Natural killer cell (primary cell): ENCODE results near the gene GPHN. TPM values are rescaled to one million over a fixed set of nuclear protein-coding genes. Genes with fewer than 3 reads are reported as not detected.

ENCODE experiments used
- ATAC-seq, 3 donors: fragments of 150-1000 bp in 2 of 3; fragments of 200-7000 bp in 1 of 3; cut with Tn5 transposase; 1 replicate in 1 of 3; 2 replicates in 2 of 3; pipeline ENCODE4 v1.10.0; 2021; ENCODE audit warnings: mild to moderate bottlenecking in 2 of 3, moderate library complexity in 2 of 3
- DNase-seq, 2 donors: peaks; one replicate each; pipeline versions ENCODE4 v3.0.0 to v3.0.0-alpha.2; 2013 to 2021; ENCODE audit warnings: mixed read lengths in 1 of 2
- H3K27ac ChIP-seq: one replicate; pipeline ENCODE4 v1.5.1; 2013; ENCODE audit warnings: mild to moderate bottlenecking, low read length
- H3K27me3 ChIP-seq: one replicate; pipeline ENCODE4 v1.6.1; 2013; ENCODE audit warnings: low read length; ENCODE audit not compliant: control insufficient read depth, insufficient read depth
- H3K36me3 ChIP-seq: one replicate; pipeline ENCODE4 v1.6.1; 2013; ENCODE audit warnings: low read length; ENCODE audit not compliant: control insufficient read depth, insufficient read depth
- H3K4me1 ChIP-seq: one replicate; pipeline ENCODE4 v1.6.1; 2013; ENCODE audit warnings: low read length; ENCODE audit not compliant: control insufficient read depth, insufficient read depth
- H3K4me3 ChIP-seq: one replicate; pipeline ENCODE4 v1.5.1; 2013; ENCODE audit warnings: low read length
- H3K9me3 ChIP-seq: one replicate; pipeline ENCODE4 v1.6.1; 2013; ENCODE audit warnings: low read length; ENCODE audit not compliant: control insufficient read depth, insufficient read depth
- H3K27ac Mint-ChIP-seq, 2 donors: one replicate each; pipeline ENCODE4 v1.8.0; 2022; ENCODE audit warnings: mild to moderate bottlenecking in 2 of 2, mixed read lengths in 2 of 2, moderate library complexity in 1 of 2
- H3K27me3 Mint-ChIP-seq, 2 donors: one replicate each; pipeline ENCODE4 v1.8.0; 2022; ENCODE audit warnings: low read depth in 2 of 2, mixed read lengths in 2 of 2
- H3K36me3 Mint-ChIP-seq: one replicate; pipeline ENCODE4 v1.8.0; 2022; ENCODE audit warnings: mixed read lengths
- H3K4me1 Mint-ChIP-seq, 2 donors: one replicate each; pipeline ENCODE4 v1.8.0; 2022; ENCODE audit warnings: mixed read lengths in 2 of 2
- H3K4me3 Mint-ChIP-seq: one replicate; pipeline ENCODE4 v1.8.0; 2022; ENCODE audit warnings: mild to moderate bottlenecking, moderate library complexity, mixed read lengths
- H3K9me3 Mint-ChIP-seq, 2 donors: one replicate each; pipeline ENCODE4 v1.8.0; 2022; ENCODE audit warnings: mixed read lengths in 2 of 2
- CTCF ChIP-seq: fragments of 200-600 bp; IDR thresholded peaks from one replicate; pipeline ENCODE4 v1.8.0; 2022; ENCODE audit warnings: antibody characterized with exemption
- WGBS: methylation state at CpG from one replicate; pipeline ENCODE4 v1.1.7; 2013; ENCODE audit warnings: missing lambda C conversion rate; ENCODE audit not compliant: insufficient coverage; 5-methylcytosine and 5-hydroxymethylcytosine counted together
- intact Hi-C: fragments of 100-400 bp; cut with micrococcal nuclease; formaldehyde crosslinking; loops from one replicate; pipeline ENCODE4 v1.14.2; 2022
- total RNA-seq, 4 donors: library from RNA; stranded (reverse); fragments of 120-200 nt in 1 of 4; gene quantifications; one replicate each; pipeline versions ENCODE4 v1.2.3 to v1.2.4, GENCODE V29; 2013 to 2022

The GPHN gene
- total RNA-seq, 3 donors from 2014 or later (not counting 1 experiment from before 2014, with no cell fraction given) = 6.3 to 9.4 (median 8.7) TPM

DNA sequence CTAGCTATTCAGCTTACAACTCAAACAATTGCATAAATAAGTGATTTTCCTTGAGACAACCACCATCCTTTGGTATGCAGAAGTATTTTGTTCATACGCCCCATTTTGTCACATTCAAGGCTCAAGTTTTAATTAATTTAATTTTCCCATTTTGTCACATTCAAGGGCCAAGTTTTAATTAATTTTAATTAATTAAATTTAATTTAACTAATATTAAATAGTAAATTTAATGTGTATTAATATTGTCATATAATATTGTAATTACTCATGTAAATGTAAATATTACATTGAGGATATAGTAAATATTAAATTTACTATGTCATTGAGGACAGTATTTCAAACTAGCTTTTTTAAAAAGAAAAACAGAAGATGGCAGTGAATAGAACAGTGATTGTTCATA lies 464.5 kb downstream of the GPHN start:
- Histone ChIP-seq H3K27ac (no peak overlapping the region), H3K4me3 (no peak overlapping the region), H3K9me3 (no peaks in the 10 kb centered on the region), H3K4me1 (no peaks in the 10 kb centered on the region), H3K36me3 (no peaks in the 10 kb centered on the region), H3K27me3 (no peaks in the 10 kb centered on the region)
- no peaks in the 10 kb centered on the region for H3K4me1 Mint-ChIP-seq
- no peak overlapping the region for H3K4me3 Mint-ChIP-seq
- WGBS = 86% methylated on average over 1 of the region's 1 CpG
- H3K27ac Mint-ChIP-seq = no peak overlapping the region
- no peaks in the 10 kb centered on the region for H3K27me3 Mint-ChIP-seq
- DNase-seq (no peak), ATAC-seq (no peak)
- H3K9me3 Mint-ChIP-seq = peaks cover 0 to 2% of the 10 kb centered on the region in 2 donors
- H3K36me3 Mint-ChIP-seq = no peaks in the 10 kb centered on the region
- intact Hi-C loops = no loop called here
- no peak for TF ChIP-seq CTCF

DNA sequence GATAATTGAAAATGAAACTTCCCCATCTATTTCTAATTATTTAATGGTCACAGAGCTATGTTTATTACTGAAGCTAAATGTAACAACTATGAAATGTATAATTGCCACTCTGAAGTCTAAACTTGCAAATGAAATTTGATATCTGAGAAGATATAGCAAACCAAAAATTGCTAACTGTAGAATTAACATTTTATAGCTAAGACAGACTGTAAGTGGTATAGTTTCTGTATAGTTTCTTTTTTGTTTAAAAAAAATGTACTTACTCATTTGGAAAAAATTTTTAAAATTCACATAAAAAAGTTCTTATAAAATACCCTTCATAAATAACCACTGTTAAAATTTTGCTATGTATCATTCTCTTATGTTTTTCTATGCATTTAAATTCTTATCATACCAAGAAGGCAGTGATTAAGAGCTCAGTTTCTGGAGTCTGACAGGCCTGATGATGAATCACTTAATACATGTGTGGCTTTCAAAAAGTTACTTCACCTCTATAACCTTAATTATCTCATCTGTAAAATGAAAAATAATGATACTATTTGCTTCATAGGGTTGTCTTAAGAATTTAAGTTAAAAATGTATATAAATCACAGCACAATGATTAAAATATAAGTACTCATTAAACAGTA lies 466.6 kb downstream of the GPHN start:
- ATAC-seq (no peak), DNase-seq (no peak)
- Histone ChIP-seq H3K4me1 (no peaks in the 10 kb centered on the region), H3K27ac (no peak overlapping the region), H3K36me3 (no peaks in the 10 kb centered on the region), H3K4me3 (no peak overlapping the region), H3K27me3 (no peaks in the 10 kb centered on the region), H3K9me3 (no peaks in the 10 kb centered on the region)
- no peak for TF ChIP-seq CTCF
- Mint-ChIP-seq H3K27me3 (no peaks in the 10 kb centered on the region), H3K4me3 (no peak overlapping the region), H3K9me3 (no peaks in the 10 kb centered on the region), H3K27ac (no peak overlapping the region), H3K36me3 (no peaks in the 10 kb centered on the region), H3K4me1 (no peaks in the 10 kb centered on the region)
- intact Hi-C loops = no loop called here

- H3K4me1 ChIP-seq = no peaks in the 10 kb centered on the region
- 89% methylated on average over 2 of the region's 2 CpGs for WGBS
Observed at GRCh38 chr14:66975251-66975650, 467.3 kb downstream of the GPHN start.

More at GRCh38 chr14:66975251-66975650, 467.3 kb downstream of the GPHN start:
- no peaks in the 10 kb centered on the region for H3K9me3 ChIP-seq
- H3K4me3 ChIP-seq = no peak overlapping the region
- no peaks in the 10 kb centered on the region for H3K4me1 Mint-ChIP-seq
- H3K27ac ChIP-seq = no peak overlapping the region
- H3K4me3 Mint-ChIP-seq = no peak overlapping the region
- no peak overlapping the region for H3K27ac Mint-ChIP-seq
- DNase-seq = no peak
- no peak for ATAC-seq
- H3K9me3 Mint-ChIP-seq = no peaks in the 10 kb centered on the region
- H3K36me3 ChIP-seq = no peaks in the 10 kb centered on the region
- no peaks in the 10 kb centered on the region for H3K27me3 ChIP-seq
- no peak for TF ChIP-seq CTCF
- intact Hi-C loops = no loop called here
- H3K27me3 Mint-ChIP-seq = no peaks in the 10 kb centered on the region
- H3K36me3 Mint-ChIP-seq = no peaks in the 10 kb centered on the region
